NB4 (cell line): ENCODE data around the gene ASTN1.

Source experiments
- DNase-seq: peaks from one replicate; pipeline ENCODE4 v3.0.0; 2010; ENCODE audit warnings: low read depth
- H3K4me3 ChIP-seq: one replicate; pipeline ENCODE4 v1.5.1; 2011; ENCODE audit warnings: mild to moderate bottlenecking, low read depth, low read length, moderate library complexity
- MYC ChIP-seq: IDR thresholded peaks from 2 replicates; pipeline ENCODE4 v1.6.1; 2011; ENCODE audit warnings: low read depth, low read length
- POLR2A ChIP-seq: IDR thresholded peaks from 2 replicates; pipeline ENCODE4 v1.6.1; 2011; ENCODE audit warnings: mild to moderate bottlenecking; ENCODE audit not compliant: insufficient read length; ENCODE audit errors: extremely low read depth
- TF ChIP-seq, protein P1 (sequence below): IDR thresholded peaks from one replicate; pipeline ENCODE4 v1.5.1; 2012; ENCODE audit warnings: low read depth, low read length
- TF ChIP-seq, protein P2 (sequence below): IDR thresholded peaks from 2 replicates; pipeline ENCODE4 v1.6.1; 2011; ENCODE audit warnings: low read depth, low read length

The ASTN1 gene

DNA sequence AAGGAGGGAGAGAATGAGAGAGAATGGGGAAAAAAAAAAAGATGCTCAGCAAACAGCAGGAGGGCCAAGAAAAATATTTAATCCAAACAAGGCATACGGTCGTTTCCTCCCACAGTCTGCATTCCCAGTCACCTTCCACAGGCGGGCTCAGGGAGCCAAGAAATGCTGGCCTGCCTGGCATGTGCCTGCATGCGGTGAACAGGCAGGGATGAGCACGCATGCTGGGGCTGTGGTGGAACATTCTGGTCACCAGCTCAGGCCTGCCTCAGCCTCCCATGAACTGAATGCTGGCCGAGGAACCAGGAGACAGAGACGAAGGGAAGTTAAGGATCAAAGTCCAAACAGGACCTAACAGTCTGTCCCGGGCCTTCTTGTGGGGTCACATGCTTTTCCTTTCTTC, 335.3 kb downstream of the ASTN1 start:
- H3K4me3 ChIP-seq, result no peak overlapping the region
- TF ChIP-seq POLR2A, result no peak
- TF ChIP-seq, protein P1, sequence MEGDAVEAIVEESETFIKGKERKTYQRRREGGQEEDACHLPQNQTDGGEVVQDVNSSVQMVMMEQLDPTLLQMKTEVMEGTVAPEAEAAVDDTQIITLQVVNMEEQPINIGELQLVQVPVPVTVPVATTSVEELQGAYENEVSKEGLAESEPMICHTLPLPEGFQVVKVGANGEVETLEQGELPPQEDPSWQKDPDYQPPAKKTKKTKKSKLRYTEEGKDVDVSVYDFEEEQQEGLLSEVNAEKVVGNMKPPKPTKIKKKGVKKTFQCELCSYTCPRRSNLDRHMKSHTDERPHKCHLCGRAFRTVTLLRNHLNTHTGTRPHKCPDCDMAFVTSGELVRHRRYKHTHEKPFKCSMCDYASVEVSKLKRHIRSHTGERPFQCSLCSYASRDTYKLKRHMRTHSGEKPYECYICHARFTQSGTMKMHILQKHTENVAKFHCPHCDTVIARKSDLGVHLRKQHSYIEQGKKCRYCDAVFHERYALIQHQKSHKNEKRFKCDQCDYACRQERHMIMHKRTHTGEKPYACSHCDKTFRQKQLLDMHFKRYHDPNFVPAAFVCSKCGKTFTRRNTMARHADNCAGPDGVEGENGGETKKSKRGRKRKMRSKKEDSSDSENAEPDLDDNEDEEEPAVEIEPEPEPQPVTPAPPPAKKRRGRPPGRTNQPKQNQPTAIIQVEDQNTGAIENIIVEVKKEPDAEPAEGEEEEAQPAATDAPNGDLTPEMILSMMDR, result no peak
- no peak for TF ChIP-seq MYC
- TF ChIP-seq, protein P2, sequence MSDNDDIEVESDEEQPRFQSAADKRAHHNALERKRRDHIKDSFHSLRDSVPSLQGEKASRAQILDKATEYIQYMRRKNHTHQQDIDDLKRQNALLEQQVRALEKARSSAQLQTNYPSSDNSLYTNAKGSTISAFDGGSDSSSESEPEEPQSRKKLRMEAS, result no peak

DNA sequence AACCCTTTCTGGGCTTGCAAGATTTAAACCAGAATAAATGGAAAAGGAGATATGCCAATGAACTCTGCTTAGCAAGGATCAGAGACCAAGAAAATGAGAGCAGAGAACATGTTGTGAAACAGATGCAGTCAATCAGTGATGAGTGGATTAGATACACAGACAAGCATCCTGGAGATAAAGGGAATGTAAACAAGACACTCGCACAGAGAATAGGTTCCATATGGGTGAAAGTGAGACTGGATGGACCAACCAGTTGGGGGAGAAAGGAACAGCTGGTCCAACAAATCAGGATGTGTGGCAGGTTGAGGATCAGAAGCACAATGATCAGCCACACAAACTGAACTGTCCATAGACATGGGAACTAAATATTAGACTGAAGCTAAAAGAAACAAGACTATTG, 338.2 kb downstream of the ASTN1 start:
- no peak overlapping the region for H3K4me3 ChIP-seq
- DNase-seq, result no peak
- TF ChIP-seq, protein P1, result no peak
- TF ChIP-seq, protein P2, result no peak
- TF ChIP-seq MYC (no peak), POLR2A (no peak)

More for the DNA sequence above, 335.3 kb downstream of the ASTN1 start:
- DNase-seq, result no peak

DNA sequence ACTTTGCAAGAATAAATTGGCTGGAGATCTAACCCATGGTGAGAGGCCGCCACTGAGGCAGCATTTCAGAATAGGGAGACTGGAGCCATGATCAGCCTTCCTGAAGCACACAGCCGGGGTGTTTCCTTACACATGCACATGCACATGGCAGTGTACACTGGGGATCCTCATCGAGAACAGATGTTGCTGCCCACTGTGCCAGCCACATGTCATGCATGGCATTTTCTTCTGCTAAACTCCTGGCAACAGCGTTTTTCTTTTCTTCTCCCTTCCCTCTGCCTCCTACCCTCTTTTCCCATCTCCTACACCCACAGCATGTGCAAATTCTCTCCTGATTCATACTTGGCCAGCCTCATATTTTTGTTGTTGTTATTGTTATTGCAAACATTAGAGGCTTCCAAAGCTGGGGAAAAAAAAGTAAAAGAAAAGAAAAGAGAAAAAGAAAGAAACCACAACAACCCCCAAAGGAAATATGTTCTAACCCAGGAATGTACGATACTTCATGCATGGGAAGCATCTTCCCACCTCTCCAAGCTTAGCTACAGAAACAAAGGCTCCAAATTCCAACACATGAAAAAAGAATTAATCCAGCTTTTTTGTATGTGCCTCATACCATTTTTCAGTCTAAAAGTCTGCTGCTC, 344.0 kb downstream of the ASTN1 start:
- H3K4me3 ChIP-seq, result no peak overlapping the region
- DNase-seq, result no peak
- no peak for TF ChIP-seq POLR2A
- TF ChIP-seq, protein P2, result no peak
- no peak for TF ChIP-seq MYC
- TF ChIP-seq, protein P1, result no peak

DNA sequence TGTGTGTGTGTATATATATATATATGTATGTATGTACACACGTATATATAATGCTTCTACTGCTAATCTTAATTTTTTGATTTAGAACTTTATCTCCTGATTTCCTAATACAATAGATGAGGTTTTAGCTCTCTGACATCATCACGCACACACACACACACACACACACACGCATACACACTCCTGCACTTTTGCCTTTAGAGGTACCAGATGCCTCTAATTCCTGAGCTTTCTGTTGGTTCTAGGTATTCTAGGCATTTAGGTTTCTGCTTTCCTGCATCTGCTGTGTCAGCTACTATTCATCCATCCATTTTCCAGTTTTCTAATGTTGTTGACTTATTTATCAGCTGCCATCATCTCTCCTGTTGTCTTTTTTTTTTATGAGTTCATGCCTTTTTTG, 348.3 kb downstream of the ASTN1 start:
- H3K4me3 ChIP-seq, result no peak overlapping the region
- no peak for DNase-seq
- TF ChIP-seq, protein P1, result no peak
- TF ChIP-seq MYC (no peak), POLR2A (no peak)
- TF ChIP-seq, protein P2, result no peak

DNA sequence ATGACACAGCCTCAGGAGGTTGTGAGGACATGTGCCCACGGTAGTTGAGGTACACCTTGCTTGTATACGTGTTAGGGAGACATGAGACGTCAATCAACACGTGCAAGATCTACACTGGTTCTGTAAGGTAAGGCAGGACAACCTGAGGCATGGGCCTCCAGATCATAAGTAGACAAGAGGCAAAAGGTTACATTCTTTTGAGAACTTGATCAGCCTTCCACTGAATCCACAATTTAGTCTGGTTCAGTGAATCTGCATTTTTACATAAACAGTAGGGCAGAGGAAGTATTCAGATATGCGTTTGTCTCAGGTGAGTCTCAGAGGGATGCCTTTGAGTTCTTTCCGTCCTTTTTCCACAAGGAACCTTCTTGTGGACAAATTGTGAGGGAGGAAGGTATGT, 348.9 kb downstream of the ASTN1 start:
- DNase-seq, result no peak
- no peak overlapping the region for H3K4me3 ChIP-seq
- TF ChIP-seq POLR2A, result no peak
- no peak for TF ChIP-seq MYC
- TF ChIP-seq, protein P1, result no peak
- TF ChIP-seq, protein P2, result no peak
